Keratinocyte (primary cell): Measurements from ENCODE around the gene TENT4A.

Experiments
- EZH2 ChIP-seq: IDR thresholded peaks from one replicate; pipeline ENCODE4 v1.6.1; 2012; ENCODE audit warnings: inconsistent platforms, mild to moderate bottlenecking, low read length, moderate library complexity
- TF ChIP-seq, protein P1 (sequence below), 3 experiments: IDR thresholded peaks in 1 of 3; conservative IDR thresholded peaks in 1 of 3; optimal IDR thresholded peaks in 1 of 3; 2 replicates in 2 of 3; 3 replicates in 1 of 3; pipeline versions ENCODE3 to v1.5.1; 2011; ENCODE audit warnings: low read length in 3 of 3, mild to moderate bottlenecking in 3 of 3, moderate library complexity in 2 of 3, control low read depth in 1 of 3, inconsistent platforms in 1 of 3; ENCODE audit not compliant: insufficient read depth in 2 of 3; ENCODE audit errors: extremely low read depth in 1 of 3

GRCh38 chr5:6750951-6751685, 37.9 kb downstream of the TENT4A start:
- TF ChIP-seq, protein P1, sequence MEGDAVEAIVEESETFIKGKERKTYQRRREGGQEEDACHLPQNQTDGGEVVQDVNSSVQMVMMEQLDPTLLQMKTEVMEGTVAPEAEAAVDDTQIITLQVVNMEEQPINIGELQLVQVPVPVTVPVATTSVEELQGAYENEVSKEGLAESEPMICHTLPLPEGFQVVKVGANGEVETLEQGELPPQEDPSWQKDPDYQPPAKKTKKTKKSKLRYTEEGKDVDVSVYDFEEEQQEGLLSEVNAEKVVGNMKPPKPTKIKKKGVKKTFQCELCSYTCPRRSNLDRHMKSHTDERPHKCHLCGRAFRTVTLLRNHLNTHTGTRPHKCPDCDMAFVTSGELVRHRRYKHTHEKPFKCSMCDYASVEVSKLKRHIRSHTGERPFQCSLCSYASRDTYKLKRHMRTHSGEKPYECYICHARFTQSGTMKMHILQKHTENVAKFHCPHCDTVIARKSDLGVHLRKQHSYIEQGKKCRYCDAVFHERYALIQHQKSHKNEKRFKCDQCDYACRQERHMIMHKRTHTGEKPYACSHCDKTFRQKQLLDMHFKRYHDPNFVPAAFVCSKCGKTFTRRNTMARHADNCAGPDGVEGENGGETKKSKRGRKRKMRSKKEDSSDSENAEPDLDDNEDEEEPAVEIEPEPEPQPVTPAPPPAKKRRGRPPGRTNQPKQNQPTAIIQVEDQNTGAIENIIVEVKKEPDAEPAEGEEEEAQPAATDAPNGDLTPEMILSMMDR (optimal IDR thresholded peaks at IDR 0.05 in 1 of 3, IDR thresholded peaks at IDR 0.05 in 1 of 3, conservative IDR thresholded peaks at IDR 0.05 in 1 of 3; ENCODE audit: extremely low read depth in 1 of 3, insufficient read depth in 2 of 3, low read length in 3 of 3): no peak
- TF ChIP-seq EZH2: no peak
